GM12874 (cell line): ENCODE results near the gene DNER.

Experiments used
- CTCF ChIP-seq: IDR thresholded peaks from 2 replicates; pipeline ENCODE4 v1.5.1; 2011; ENCODE audit warnings: low read depth, mild to moderate bottlenecking, control low read depth, low read length, moderate library complexity; ENCODE audit not compliant: insufficient read depth

The DNER gene

DNA sequence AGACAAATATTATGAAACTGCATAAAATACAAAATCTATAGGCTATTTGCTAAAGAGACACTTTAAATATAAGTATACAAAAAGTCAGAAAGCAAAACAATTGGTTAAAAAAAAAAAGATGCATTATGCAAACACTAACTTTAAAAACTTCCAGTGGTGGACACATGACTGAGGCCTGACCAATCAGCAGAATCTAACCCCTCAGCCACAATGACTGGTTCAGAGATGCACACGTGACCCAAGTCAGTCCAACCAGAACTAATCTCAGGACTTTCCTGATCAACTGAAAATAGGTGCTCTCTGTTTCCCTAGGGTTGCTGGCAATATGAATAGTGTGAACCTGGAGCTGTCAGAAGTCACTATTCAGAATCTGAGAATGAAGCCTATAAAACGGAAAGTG, 22.7 kb downstream of the DNER start:
- no peak for TF ChIP-seq CTCF

- no peak for TF ChIP-seq CTCF
Observed at GRCh38 chr2:229689307-229689839, 25.0 kb downstream of the DNER start.

- TF ChIP-seq CTCF, result no peak
Observed at GRCh38 chr2:229688141-229688540, 26.2 kb downstream of the DNER start.

DNA sequence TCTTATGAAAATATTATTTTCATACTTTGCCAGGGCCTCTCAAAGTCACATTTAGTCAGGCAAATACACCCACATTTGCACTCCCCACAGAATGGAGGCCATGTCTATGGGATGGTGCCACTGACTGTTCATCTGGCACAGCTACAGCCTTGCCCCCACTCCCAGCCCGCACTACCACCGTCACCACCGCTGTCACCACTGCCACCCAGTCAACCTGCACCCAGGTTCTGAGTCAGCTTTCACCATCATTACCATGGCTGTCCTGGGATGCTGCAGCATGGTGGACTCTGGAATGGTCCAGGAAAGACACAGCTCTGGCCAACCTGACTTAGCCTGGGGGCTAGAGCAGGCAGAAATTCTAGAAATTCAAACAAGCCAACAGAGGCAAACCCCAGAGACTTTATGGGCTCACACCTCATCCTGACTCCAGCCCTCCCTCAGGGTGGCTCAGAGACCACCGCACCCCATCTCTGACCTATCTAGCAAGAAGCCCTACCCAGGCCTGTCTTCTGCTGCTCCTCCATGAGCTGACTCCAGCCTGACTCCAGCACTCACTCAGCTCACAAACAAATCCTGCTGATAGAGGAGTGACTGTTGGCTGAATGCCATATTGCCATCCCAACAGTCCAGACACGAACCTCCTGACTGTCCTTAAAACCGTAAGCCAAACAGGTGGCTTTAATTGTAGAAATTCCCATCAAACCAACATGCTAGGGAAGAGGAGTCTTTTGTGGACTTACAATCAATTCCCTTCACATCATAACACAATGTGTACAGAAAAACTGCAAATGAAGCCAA, 28.0 kb downstream of the DNER start:
- TF ChIP-seq CTCF, result no peak

DNA sequence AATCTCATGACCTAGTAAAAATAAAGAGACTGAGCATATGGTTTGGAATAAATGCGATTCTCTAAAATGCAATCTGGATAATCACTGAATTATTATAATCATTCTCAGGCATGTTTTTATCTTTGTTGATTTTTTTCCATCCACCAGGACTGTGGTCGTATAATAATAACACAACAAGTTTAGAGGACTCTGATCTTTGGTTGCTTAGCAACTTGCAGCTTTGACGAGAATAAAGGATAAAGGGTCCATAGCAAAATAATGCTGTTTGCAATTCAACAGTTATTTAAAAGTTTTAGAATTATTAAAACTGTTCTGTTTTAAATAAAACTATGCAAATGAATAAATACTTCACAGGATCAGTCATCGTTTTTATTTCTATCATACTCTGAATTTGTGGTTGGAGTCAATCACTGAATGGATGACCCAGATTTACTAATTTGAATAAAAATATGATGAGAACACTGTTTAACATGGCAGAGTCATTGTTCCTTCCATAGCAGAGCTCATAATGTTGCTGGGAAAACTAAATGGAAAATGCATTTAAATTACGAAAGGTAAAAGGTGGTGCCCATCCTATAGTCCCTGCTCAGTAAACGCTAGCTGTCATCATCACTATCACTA, 29.3 kb downstream of the DNER start:
- TF ChIP-seq CTCF, result no peak

GRCh38 chr2:229679393-229680125, 34.8 kb downstream of the DNER start:
- TF ChIP-seq CTCF, result no peak

GRCh38 chr2:229675569-229675968, 38.8 kb downstream of the DNER start:
- TF ChIP-seq CTCF, result no peak
